ENCODE results near the gene APOO. TPM values are rescaled to one million over a fixed set of nuclear protein-coding genes. Genes with fewer than 3 reads are reported as not detected.
"Not testable (repeated sequence)": the region's sequence is repeated elsewhere in the genome, so short reads cannot be mapped to it uniquely, and the experiment has no call there.

APOO gene
- total RNA-seq, 2 donors from 2014 or later = 7.5 to 9.9 TPM

DNA sequence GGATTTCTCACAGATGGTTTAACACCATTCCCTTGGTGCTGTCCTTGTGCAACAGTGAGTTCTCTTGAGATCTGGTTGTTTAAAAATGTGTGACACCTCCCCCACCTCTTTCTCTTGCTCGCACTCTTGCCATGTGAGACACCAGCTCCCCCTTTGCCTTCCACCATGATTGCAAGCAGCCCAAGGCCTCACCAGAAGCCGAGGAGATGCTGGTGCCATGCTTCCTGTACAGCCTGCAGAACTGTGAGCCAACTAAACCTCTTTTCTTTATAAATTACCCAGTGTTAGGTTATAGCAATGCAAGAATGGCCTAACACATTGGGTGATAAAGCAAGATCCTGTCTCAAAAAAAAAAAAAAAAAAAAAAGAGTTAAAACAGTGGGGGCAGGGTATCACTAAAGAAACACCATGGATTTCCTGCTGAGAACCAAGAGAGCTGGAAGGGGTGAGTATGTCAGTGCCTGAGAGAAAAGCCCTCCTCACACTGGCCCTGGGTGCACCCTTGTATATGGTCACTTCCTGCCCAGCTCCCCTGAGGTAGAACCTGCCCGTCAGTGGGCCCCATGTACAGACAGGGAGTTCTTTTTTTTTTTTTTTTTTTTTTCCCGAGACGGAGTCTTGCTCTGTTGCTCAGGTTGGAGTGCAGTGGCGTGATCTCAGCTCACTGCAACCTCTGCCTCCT is 46.4 kb downstream of the APOO start:
- intact Hi-C loops (cut with DNase I) = no loop called here
- no peaks in the 10 kb centered on the region for H3K36me3 ChIP-seq (replicated peaks in 1 of 2; ENCODE audit: insufficient read depth in 1 of 2, low read depth in 2 of 2)
- H3K27me3 ChIP-seq = no peaks in the 10 kb centered on the region
- no peak for ATAC-seq
- WGBS, 2 donors = 95 to 100% methylated on average over 3 to 6 of the region's 6 CpGs
- DNase-seq = no peak
- H3K27ac ChIP-seq = no peak overlapping the region
- no peak for TF ChIP-seq POLR2A (IDR thresholded peaks at IDR 0.05)
- TF ChIP-seq, protein P1, sequence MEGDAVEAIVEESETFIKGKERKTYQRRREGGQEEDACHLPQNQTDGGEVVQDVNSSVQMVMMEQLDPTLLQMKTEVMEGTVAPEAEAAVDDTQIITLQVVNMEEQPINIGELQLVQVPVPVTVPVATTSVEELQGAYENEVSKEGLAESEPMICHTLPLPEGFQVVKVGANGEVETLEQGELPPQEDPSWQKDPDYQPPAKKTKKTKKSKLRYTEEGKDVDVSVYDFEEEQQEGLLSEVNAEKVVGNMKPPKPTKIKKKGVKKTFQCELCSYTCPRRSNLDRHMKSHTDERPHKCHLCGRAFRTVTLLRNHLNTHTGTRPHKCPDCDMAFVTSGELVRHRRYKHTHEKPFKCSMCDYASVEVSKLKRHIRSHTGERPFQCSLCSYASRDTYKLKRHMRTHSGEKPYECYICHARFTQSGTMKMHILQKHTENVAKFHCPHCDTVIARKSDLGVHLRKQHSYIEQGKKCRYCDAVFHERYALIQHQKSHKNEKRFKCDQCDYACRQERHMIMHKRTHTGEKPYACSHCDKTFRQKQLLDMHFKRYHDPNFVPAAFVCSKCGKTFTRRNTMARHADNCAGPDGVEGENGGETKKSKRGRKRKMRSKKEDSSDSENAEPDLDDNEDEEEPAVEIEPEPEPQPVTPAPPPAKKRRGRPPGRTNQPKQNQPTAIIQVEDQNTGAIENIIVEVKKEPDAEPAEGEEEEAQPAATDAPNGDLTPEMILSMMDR (IDR thresholded peaks at IDR 0.05) = no peak
- no peaks in the 10 kb centered on the region for H3K9me3 ChIP-seq
- H3K4me1 ChIP-seq = no peaks in the 10 kb centered on the region
- no peak overlapping the region for H3K4me3 ChIP-seq

DNA sequence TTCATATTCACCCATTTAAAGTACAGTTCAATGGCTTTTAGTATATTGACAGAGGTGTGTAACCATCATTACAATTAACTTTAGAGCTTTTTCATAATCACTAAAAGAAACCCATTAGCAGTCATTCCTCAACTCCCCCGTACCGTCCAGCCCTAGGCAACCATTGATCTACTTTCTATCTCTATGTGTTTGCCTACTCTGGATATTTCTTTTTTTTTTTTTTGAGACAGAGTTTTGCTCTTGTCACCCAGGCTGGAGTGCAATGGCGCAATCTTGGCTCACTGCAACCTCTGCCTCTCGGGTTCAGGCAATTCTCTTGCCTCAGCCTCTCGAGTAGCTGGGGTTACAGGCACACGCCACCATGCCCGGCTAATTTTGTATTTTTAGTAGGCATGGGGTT is 48.5 kb downstream of the APOO start:
- ATAC-seq; H3K36me3 ChIP-seq (replicated peaks in 1 of 2; ENCODE audit: insufficient read depth in 1 of 2, low read depth in 2 of 2); H3K4me1 ChIP-seq; H3K27me3 ChIP-seq; intact Hi-C loops (cut with DNase I); H3K4me3 ChIP-seq; H3K9me3 ChIP-seq; H3K27ac ChIP-seq; DNase-seq: not testable (repeated sequence)
- 81 to 95% methylated on average over 6 to 7 of the region's 7 CpGs for WGBS, 2 donors

DNA sequence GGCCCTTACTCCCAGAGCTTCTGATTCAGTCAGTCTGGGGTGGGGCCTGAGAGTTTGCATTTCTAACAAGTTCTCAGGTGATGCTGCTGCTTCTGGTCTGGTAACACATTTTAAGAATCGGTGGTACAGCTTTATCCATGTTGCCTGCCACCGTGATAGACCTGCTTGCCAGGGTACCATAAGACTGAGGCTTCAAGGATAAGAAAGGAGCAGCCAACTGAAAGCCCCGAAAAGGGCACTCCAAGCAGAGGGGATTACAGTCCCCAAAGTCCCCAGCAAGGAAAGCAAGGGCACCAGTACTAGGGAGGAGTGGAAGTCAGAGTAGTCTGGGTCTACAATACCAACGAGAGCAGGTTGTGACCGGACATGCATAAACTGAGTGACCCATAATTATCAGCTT is 49.8 kb downstream of the APOO start:
- ATAC-seq (no peak), DNase-seq (no peak)
- intact Hi-C loops (cut with DNase I) = no loop called here
- TF ChIP-seq, protein P1 (IDR thresholded peaks at IDR 0.05) = no peak
- no peak for TF ChIP-seq POLR2A (IDR thresholded peaks at IDR 0.05)
- H3K27ac ChIP-seq = no peak overlapping the region
- H3K4me1 ChIP-seq = no peaks in the 10 kb centered on the region
- no peaks in the 10 kb centered on the region for H3K9me3 ChIP-seq
- H3K4me3 ChIP-seq = no peak overlapping the region
- 80 to 82% methylated on average over 3 to 5 of the region's 5 CpGs for WGBS, 2 donors
- H3K27me3 ChIP-seq = no peaks in the 10 kb centered on the region
- no peaks in the 10 kb centered on the region for H3K36me3 ChIP-seq (replicated peaks in 1 of 2; ENCODE audit: insufficient read depth in 1 of 2, low read depth in 2 of 2)

DNA sequence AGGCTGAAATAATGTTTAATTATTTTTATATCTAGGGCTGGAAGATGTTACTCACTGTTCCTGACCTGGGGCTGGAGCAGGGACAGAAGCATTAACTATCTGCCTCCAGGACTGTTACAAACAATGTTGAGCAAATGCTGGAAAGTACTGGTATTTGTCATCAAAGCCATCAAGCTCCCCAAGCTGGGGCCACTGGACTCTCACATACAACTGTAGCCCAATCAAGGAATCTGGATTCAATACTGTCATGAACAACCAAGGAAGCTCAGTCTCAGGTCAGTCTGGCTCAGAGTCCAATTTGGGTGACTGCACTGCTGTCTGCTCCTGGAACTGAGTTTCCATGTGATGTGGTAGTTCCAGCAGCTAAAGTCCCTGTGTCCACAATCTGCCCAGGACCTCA is 50.4 kb downstream of the APOO start:
- no peak for TF ChIP-seq POLR2A (IDR thresholded peaks at IDR 0.05)
- no peaks in the 10 kb centered on the region for H3K9me3 ChIP-seq
- H3K36me3 ChIP-seq (replicated peaks in 1 of 2; ENCODE audit: insufficient read depth in 1 of 2, low read depth in 2 of 2) = no peaks in the 10 kb centered on the region
- DNase-seq (no peak), ATAC-seq (no peak)
- intact Hi-C loops (cut with DNase I) = no loop called here
- H3K4me3 ChIP-seq = no peak overlapping the region
- no peaks in the 10 kb centered on the region for H3K27me3 ChIP-seq
- H3K27ac ChIP-seq = no peak overlapping the region
- no peaks in the 10 kb centered on the region for H3K4me1 ChIP-seq

DNA sequence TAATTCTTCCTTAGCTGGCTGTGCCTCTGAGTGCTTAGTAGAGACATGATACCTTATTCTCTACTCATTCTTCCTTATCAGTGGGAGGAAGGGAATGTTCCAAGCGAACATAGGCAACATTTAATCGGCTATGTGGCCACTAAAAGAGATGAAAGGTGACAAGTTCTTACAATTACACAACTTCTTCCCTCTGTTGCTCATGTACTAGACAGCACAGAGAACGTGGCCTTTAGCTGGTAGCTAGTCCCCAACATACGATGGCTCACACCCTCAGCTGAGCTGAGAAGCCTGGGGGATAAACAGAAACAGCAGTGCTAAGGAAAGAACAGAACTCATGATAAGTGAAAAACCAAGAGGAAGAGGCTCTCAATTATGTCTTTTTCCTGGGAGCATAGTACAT is 52.2 kb downstream of the APOO start:
- TF ChIP-seq, protein P1 (IDR thresholded peaks at IDR 0.05) = no peak
- no peak for TF ChIP-seq POLR2A (IDR thresholded peaks at IDR 0.05)
- Histone ChIP-seq H3K4me3 (no peak overlapping the region), H3K4me1 (no peaks in the 10 kb centered on the region), H3K27ac (no peak overlapping the region), H3K36me3 (replicated peaks in 1 of 2; ENCODE audit: insufficient read depth in 1 of 2, low read depth in 2 of 2) (no peaks in the 10 kb centered on the region), H3K9me3 (no peaks in the 10 kb centered on the region), H3K27me3 (no peaks in the 10 kb centered on the region)
- intact Hi-C loops (cut with DNase I) = no loop called here
- ATAC-seq (no peak), DNase-seq (no peak)
- 80 to 88% methylated on average over 4 of the region's 4 CpGs for WGBS, 2 donors

DNA sequence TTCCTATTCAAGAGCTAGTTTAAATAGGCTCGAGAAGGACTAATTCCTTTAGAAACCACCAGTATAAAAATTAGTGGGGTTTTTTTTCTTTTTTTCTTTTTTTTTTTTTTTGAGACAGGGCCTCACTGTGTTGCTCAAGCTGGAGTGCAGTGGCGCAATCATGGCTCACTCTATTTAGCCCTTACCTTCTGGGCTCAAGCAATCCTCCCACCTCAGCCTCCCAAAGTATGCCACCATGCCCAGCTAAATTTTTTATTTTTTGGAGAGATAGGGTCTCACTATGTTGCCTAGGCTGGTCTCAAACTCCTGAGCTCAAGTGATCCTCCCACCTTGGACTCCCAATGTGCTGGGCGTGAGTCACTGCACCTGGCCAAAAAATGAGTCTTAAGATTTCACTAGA is 52.8 kb downstream of the APOO start:
- 80 to 95% methylated on average over 3 of the region's 3 CpGs for WGBS, 2 donors
- no peak overlapping the region for H3K27ac ChIP-seq
- intact Hi-C loops (cut with DNase I) = no loop called here
- no peaks in the 10 kb centered on the region for H3K9me3 ChIP-seq
- no peaks in the 10 kb centered on the region for H3K4me1 ChIP-seq
- H3K4me3 ChIP-seq = no peak overlapping the region
- no peaks in the 10 kb centered on the region for H3K36me3 ChIP-seq (replicated peaks in 1 of 2; ENCODE audit: insufficient read depth in 1 of 2, low read depth in 2 of 2)
- DNase-seq (peak in 1 of 4 donors; percentile 2), ATAC-seq (no peak)
- H3K27me3 ChIP-seq = no peaks in the 10 kb centered on the region
- TF ChIP-seq, protein P1 (IDR thresholded peaks at IDR 0.05) = no peak
- no peak for TF ChIP-seq POLR2A (IDR thresholded peaks at IDR 0.05)
